Measurements from ENCODE around the gene GPATCH2.

Gene GPATCH2

GRCh38 chr1:217622042-217622441, 8.8 kb downstream of the GPATCH2 start:
- Histone ChIP-seq H3K27me3 (replicated peaks) (no peaks in the 10 kb centered on the region), H3K36me3 (replicated peaks) (peaks cover 6% of the 10 kb centered on the region), H3K4me3 (ENCODE audit: low read depth, low read length) (no peak overlapping the region), H3K27ac (no peak overlapping the region)
- no peak for TF ChIP-seq CTCF (IDR thresholded peaks at IDR 0.05; ENCODE audit: low read depth, low read length, missing control alignments)
- in situ Hi-C loops (cut with HindIII; ENCODE audit: low pct_ligation_motif_present, low sequenced_read_pairs): no loop called here
- no peak for DNase-seq

DNA sequence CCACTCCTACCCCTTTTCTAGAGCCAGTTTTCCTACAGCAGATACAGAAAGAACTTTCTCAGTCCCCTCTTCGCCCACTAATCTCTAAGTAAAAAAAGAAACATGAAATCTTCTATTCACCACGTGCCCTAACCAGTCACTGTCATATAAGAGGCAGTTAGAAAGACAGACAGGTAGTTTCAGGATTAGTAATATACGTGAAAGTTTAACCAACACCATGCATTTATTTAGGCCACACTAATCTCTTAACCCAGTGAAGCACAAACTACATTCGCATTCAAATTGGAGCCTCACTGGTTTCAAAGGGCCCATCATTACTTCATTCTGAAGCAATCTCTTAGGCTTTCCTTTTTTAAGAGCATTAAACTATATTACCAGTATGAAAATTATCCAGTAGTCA, 10.1 kb downstream of the GPATCH2 start:
- in situ Hi-C loops (cut with HindIII; ENCODE audit: low pct_ligation_motif_present, low sequenced_read_pairs): no loop called here
- Histone ChIP-seq H3K27ac (no peak overlapping the region), H3K27me3 (replicated peaks) (no peaks in the 10 kb centered on the region), H3K4me3 (ENCODE audit: low read depth, low read length) (no peak overlapping the region), H3K36me3 (replicated peaks) (peaks cover 6% of the 10 kb centered on the region)
- no peak for DNase-seq
- TF ChIP-seq CTCF (IDR thresholded peaks at IDR 0.05; ENCODE audit: low read depth, low read length, missing control alignments): no peak

- Histone ChIP-seq H3K4me3 (ENCODE audit: low read depth, low read length) (no peak overlapping the region), H3K36me3 (replicated peaks) (peaks cover 6% of the 10 kb centered on the region), H3K27me3 (replicated peaks) (no peaks in the 10 kb centered on the region), H3K27ac (no peak overlapping the region)
- TF ChIP-seq CTCF (IDR thresholded peaks at IDR 0.05; ENCODE audit: low read depth, low read length, missing control alignments): no peak
- in situ Hi-C loops (cut with HindIII; ENCODE audit: low pct_ligation_motif_present, low sequenced_read_pairs): no loop called here
- DNase-seq: no peak
These were observed 13.8 kb downstream of the GPATCH2 start for GRCh38 chr1:217617126-217617525.

- Histone ChIP-seq H3K4me3 (ENCODE audit: low read depth, low read length) (no peak overlapping the region), H3K36me3 (replicated peaks) (peaks cover 3% of the 10 kb centered on the region), H3K27ac (no peak overlapping the region), H3K27me3 (replicated peaks) (no peaks in the 10 kb centered on the region)
- TF ChIP-seq CTCF (IDR thresholded peaks at IDR 0.05; ENCODE audit: low read depth, low read length, missing control alignments): no peak
- no peak for DNase-seq
- in situ Hi-C loops (cut with HindIII; ENCODE audit: low pct_ligation_motif_present, low sequenced_read_pairs): no loop called here
These were observed 16.6 kb downstream of the GPATCH2 start for GRCh38 chr1:217614200-217614712.

DNA sequence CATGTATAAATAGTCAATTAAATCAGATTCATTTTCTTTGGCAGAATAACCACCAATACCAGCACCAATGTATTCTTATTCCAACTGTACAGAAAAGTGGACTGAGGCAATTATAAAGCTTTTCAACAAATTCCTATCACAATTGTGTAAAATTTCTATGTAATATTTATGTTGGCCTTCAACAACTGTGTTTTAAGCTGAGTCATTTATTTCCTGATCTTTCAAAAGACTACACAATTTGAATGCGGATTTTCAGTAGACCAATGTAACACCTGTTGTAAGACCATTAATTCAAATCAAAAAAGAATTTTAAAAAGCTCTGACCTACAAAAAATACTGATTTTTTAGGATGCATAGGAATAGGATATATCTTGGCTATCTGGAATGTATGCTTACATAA, 25.5 kb downstream of the GPATCH2 start:
- in situ Hi-C loops (cut with HindIII; ENCODE audit: low pct_ligation_motif_present, low sequenced_read_pairs): no loop called here
- H3K4me3 ChIP-seq (ENCODE audit: low read depth, low read length): no peak overlapping the region
- H3K36me3 ChIP-seq (replicated peaks): peaks cover 3% of the 10 kb centered on the region
- no peaks in the 10 kb centered on the region for H3K27me3 ChIP-seq (replicated peaks)
- no peak overlapping the region for H3K27ac ChIP-seq
- no peak for TF ChIP-seq CTCF (IDR thresholded peaks at IDR 0.05; ENCODE audit: low read depth, low read length, missing control alignments)
- no peak for DNase-seq

- H3K27ac ChIP-seq: no peak overlapping the region
- H3K4me3 ChIP-seq (ENCODE audit: low read depth, low read length): no peak overlapping the region
- no peak for TF ChIP-seq CTCF (IDR thresholded peaks at IDR 0.05; ENCODE audit: low read depth, low read length, missing control alignments)
- DNase-seq: no peak
- no peaks in the 10 kb centered on the region for H3K27me3 ChIP-seq (replicated peaks)
- H3K36me3 ChIP-seq (replicated peaks): no peaks in the 10 kb centered on the region
- in situ Hi-C loops (cut with HindIII; ENCODE audit: low pct_ligation_motif_present, low sequenced_read_pairs): no loop called here
These were observed 28.5 kb downstream of the GPATCH2 start for GRCh38 chr1:217602380-217602779.

Data from brain microvascular endothelial cell (primary cell).